Ishikawa (cell line): Measurements from ENCODE around the gene CCL26.

Source experiments
- CEBPB ChIP-seq: IDR thresholded peaks from 2 replicates; pipeline ENCODE4 v1.6.1; 2012
- CREB1 ChIP-seq: IDR thresholded peaks from 2 replicates; pipeline ENCODE4 v1.6.1; 2012; ENCODE audit warnings: low read depth
- EGR1 ChIP-seq: IDR thresholded peaks from 2 replicates; pipeline ENCODE4 v1.6.1; 2012
- EP300 ChIP-seq: IDR thresholded peaks from 2 replicates; pipeline ENCODE4 v1.6.1; 2012; ENCODE audit warnings: borderline replicate concordance
- FOXM1 ChIP-seq: IDR thresholded peaks from 2 replicates; pipeline ENCODE4 v1.6.1; 2012; ENCODE audit warnings: low read depth, borderline replicate concordance
- NFIC ChIP-seq: IDR thresholded peaks from 2 replicates; pipeline ENCODE4 v1.6.1; 2012
- RAD21 ChIP-seq: IDR thresholded peaks from 2 replicates; pipeline ENCODE4 v1.6.1; 2012; ENCODE audit warnings: low read depth
- TAF1 ChIP-seq: IDR thresholded peaks from 2 replicates; pipeline ENCODE4 v1.6.1; 2012; ENCODE audit warnings: low read depth, mild to moderate bottlenecking
- TCF12 ChIP-seq: IDR thresholded peaks from 2 replicates; pipeline ENCODE4 v1.6.1; 2012; ENCODE audit warnings: low read depth
- YY1 ChIP-seq: IDR thresholded peaks from 2 replicates; pipeline ENCODE4 v1.6.1; 2012; ENCODE audit warnings: low read depth
- TF ChIP-seq, protein P1 (sequence below): IDR thresholded peaks from 2 replicates; pipeline ENCODE4 v1.6.1; 2012
- TF ChIP-seq, protein P2 (sequence below): IDR thresholded peaks from 2 replicates; pipeline ENCODE4 v1.6.1; 2012
- TF ChIP-seq, protein P3 (sequence below): IDR thresholded peaks from 2 replicates; pipeline ENCODE4 v1.6.1; 2012; ENCODE audit warnings: low read depth, mild to moderate bottlenecking

DNA sequence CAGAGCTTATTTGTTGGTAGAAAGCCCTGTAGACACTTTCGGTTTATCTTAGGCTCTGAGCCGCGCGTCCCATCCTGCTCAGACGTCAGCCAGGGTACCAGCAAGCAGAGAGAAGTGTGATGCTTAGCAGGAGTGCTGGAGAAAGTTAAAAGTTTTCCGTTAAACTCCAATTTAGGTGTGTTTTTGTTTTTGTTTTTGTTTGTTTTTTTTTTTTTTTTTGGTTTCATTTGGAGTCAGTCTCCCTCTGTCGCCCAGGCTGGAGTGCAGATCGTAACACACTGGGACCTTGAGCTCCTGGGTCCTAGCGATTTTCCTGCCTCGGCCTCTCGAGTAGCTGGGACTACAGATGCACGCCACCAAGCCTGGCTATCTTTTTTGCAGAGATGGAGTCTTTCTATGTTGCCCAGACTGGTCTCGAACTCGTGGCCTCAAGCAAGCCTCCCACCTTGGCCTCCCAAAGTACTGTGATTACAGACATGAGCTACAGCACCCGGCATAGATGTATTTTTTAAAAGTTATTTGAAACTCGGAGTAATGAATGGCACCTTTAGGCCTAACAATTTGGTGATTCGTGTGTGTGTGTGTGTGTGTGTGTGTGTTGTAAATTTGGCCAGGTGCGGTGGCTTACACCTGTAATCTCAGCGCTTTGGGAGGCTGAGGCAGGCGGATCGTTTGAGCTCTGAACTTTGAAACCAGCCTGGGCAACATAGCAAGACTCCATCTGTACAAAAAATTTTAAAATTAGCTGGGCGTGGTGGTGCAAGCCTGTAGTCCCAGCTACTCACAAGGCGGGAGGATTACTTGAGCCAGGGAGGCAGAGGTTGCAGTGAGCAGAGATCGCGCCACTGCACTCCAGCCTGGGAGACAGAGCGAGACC lies 32.0 kb downstream of the CCL26 start:
- TF ChIP-seq RAD21 (no peak), FOXM1 (no peak), YY1 (no peak), TAF1 (no peak), TCF12 (no peak), CEBPB (no peak), EP300 (no peak), CREB1 (no peak), EGR1 (no peak), NFIC (no peak)
- TF ChIP-seq, protein P1, sequence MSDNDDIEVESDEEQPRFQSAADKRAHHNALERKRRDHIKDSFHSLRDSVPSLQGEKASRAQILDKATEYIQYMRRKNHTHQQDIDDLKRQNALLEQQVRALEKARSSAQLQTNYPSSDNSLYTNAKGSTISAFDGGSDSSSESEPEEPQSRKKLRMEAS: no peak
- TF ChIP-seq, protein P2, sequence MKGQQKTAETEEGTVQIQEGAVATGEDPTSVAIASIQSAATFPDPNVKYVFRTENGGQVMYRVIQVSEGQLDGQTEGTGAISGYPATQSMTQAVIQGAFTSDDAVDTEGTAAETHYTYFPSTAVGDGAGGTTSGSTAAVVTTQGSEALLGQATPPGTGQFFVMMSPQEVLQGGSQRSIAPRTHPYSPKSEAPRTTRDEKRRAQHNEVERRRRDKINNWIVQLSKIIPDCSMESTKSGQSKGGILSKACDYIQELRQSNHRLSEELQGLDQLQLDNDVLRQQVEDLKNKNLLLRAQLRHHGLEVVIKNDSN: no peak
- TF ChIP-seq, protein P3, sequence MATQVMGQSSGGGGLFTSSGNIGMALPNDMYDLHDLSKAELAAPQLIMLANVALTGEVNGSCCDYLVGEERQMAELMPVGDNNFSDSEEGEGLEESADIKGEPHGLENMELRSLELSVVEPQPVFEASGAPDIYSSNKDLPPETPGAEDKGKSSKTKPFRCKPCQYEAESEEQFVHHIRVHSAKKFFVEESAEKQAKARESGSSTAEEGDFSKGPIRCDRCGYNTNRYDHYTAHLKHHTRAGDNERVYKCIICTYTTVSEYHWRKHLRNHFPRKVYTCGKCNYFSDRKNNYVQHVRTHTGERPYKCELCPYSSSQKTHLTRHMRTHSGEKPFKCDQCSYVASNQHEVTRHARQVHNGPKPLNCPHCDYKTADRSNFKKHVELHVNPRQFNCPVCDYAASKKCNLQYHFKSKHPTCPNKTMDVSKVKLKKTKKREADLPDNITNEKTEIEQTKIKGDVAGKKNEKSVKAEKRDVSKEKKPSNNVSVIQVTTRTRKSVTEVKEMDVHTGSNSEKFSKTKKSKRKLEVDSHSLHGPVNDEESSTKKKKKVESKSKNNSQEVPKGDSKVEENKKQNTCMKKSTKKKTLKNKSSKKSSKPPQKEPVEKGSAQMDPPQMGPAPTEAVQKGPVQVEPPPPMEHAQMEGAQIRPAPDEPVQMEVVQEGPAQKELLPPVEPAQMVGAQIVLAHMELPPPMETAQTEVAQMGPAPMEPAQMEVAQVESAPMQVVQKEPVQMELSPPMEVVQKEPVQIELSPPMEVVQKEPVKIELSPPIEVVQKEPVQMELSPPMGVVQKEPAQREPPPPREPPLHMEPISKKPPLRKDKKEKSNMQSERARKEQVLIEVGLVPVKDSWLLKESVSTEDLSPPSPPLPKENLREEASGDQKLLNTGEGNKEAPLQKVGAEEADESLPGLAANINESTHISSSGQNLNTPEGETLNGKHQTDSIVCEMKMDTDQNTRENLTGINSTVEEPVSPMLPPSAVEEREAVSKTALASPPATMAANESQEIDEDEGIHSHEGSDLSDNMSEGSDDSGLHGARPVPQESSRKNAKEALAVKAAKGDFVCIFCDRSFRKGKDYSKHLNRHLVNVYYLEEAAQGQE: no peak
